ENCODE data around the gene GNB1L.

DNA sequence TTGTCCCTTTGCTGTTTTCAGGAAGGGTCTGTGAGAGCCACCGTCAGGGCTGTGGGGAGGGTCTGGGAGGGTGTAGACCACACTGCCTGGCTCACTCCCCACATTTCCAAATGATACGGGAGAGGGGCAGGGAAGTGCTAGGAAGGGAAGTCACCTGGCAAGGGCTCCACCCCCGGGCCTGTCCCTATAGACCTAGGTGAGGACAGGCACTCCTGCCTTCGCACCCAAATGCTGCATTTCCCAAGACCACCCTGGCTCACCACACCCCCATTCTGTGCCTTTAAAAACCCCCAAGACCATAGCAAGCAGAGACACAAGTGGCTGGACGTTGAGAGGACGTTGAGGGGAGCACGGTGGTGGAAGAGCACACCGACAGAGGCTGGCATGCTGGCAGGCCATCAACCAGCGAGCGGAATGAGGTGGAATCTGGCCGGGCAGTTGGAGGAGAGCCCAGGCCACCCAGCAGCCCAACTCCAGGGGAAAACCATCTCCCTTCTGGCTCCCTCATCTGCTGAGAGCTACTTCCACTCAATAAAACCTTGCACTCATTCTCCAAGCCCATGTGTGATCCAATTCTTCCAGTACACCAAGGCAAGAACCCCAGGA lies 45.7 kb downstream of the GNB1L start:
- TF ChIP-seq, protein P1, sequence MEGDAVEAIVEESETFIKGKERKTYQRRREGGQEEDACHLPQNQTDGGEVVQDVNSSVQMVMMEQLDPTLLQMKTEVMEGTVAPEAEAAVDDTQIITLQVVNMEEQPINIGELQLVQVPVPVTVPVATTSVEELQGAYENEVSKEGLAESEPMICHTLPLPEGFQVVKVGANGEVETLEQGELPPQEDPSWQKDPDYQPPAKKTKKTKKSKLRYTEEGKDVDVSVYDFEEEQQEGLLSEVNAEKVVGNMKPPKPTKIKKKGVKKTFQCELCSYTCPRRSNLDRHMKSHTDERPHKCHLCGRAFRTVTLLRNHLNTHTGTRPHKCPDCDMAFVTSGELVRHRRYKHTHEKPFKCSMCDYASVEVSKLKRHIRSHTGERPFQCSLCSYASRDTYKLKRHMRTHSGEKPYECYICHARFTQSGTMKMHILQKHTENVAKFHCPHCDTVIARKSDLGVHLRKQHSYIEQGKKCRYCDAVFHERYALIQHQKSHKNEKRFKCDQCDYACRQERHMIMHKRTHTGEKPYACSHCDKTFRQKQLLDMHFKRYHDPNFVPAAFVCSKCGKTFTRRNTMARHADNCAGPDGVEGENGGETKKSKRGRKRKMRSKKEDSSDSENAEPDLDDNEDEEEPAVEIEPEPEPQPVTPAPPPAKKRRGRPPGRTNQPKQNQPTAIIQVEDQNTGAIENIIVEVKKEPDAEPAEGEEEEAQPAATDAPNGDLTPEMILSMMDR (conservative IDR thresholded peaks at IDR 0.05): no peak
- TF ChIP-seq EZH2 (IDR thresholded peaks at IDR 0.05; ENCODE audit: low read depth): no peak
